HG03378 (cell line): Measurements from ENCODE around the gene NQO1.
"Not testable (repeated sequence)": the region's sequence is repeated elsewhere in the genome, so short reads cannot be mapped to it uniquely, and the experiment has no call there.

ENCODE experiments used
- ATAC-seq: cut with Tn5 transposase; IDR thresholded peaks from one replicate; pipeline ENCODE4 v1.9.1; 2021; ENCODE audit warnings: mild to moderate bottlenecking, moderate library complexity; ENCODE audit not compliant: unreplicated experiment

The NQO1 gene

DNA sequence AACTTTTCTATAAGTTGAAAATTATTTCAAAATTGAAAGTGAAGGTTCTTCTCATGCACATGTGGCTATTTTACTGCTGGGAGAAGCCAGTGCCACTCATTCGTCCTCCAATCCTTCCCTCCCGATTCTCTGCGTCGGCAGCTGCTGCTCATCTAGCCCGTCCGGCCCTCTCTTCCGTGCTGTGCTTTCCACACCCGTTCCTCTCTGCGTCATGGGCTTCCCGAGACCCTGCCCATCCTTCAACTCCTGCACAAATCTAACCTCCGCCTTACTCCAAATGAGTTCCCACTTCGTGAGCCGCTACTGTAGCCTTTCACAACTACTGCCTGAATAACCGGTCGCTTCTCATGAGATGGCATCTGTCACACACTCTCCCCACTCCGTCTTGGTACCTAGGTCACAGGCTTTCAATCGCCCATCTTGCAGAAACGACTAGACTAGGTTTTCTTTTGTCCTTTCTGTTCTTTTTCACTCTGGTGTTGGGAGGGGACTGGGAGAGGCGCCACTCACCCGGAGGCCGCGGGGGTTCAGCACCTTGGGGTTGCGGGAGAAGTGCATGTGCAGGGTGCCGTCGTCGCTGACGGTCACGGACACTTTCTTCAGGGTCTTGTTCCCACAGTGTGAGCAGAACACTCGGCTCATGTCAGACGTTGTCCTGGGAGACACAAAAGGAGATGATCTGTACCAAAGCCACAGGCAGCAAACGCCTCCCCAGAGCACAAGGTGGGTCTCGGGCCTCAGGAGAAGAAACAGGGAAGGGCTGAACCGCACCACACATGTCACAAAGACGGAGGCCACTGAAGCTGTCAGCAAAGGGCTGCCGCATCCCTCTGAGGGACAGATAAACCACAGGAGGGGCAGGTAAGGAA is 18.2 kb upstream of the NQO1 start:
- no peak for ATAC-seq

DNA sequence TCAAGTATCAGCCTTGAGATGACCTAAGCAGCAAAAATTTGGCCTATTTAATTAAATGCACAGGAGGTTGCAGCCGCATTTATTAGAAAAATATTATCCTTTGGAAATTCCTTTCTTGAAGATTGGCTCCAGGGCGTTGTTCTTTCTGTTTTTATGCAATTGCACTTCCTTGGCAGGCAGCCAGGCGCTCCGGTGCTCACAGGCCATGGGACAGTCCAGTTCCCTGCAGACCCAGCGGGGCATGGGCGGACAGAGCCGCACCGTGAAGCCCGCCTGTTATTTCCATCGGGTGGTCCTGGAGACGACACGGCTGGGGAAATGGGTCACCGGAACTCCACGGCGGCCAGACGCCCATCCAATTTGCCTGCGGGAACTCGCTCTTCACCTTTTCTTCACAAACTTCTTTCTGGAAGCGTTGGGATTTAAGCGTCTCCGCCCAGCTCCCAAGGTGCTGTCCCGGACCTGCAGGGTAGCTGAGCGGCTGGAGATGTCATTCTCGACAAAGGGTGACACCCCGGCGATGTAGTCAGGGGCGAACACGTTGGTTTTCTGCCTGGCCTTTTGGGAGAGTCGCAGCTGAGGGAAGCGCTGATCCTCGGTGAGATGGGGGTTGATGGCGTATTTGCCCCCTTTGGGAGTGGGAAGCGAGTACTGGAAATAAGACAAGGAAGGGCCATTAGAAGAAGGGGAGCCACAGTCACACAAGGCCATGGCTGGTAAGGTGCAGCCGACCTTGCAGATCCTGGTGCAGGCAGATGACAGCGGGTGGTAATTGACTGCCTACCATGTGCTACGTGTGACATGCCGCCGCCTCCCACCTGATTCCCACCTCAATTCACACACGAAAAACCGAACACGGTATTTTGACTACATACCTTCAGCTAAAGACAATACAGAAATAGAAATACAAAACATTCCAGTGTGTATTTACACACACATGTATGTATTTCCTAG is 15.9 kb upstream of the NQO1 start:
- ATAC-seq, result no peak

GRCh38 chr16:69741519-69741918 is 15.2 kb upstream of the NQO1 start:
- no peak for ATAC-seq

DNA sequence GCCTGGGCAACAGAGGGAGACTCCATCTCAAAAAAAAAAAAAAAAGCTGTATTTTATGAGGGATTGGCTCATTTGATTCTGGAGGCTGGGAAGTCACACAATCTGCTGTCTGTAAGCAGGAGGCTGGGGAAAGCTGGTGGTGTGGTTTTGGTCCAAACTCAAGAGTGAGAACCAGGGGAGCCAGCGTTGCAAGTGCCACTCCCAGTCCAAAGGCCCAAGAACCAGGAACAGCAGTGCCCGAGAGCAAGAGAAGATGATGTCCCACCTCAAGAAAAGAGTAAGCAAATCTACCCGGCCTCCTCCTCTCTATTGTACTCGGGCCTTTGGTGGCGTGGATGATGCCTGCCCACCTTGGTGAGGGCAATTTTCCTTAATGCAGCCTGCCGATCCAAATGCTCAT is 5.7 kb upstream of the NQO1 start:
- no peak for ATAC-seq

DNA sequence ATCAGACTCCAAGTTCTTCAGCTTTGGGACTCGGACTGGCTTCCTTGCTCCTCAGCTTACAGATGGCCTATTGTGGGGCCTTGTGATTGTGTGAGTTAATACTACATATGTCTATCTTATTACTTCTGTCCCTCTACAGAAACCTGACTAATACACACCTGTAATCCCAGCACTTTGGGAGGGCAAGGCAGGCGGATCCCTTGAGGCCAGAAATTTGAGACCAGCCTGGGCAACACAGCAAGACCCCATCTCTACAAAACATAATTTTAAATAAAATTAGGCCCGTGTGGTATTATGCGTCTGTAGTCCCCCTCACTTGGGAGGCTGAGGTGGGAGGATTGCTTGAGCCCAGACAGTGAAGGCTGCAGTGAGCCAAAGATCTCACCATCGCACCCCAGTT is 4.9 kb upstream of the NQO1 start:
- not testable (repeated sequence) for ATAC-seq

DNA sequence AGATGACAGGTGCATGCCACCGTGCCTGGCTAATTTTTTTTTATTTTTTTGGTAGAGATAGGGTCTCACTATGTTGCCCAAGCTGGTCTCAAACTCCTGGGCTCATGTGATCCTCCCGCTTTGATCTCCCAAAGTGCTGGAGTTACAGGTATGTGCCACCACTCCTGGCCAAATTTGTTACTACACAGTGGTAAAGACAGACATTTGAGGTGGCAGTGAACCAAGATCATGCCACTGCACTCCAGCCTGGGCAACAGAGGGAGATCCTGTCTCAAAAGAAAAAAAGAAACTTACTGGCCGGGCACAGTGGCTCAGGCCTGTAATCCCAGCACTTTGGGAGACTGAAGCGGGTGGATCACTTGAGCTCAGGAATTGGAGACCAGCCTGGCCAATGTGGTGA is 2.7 kb upstream of the NQO1 start:
- not testable (repeated sequence) for ATAC-seq

DNA sequence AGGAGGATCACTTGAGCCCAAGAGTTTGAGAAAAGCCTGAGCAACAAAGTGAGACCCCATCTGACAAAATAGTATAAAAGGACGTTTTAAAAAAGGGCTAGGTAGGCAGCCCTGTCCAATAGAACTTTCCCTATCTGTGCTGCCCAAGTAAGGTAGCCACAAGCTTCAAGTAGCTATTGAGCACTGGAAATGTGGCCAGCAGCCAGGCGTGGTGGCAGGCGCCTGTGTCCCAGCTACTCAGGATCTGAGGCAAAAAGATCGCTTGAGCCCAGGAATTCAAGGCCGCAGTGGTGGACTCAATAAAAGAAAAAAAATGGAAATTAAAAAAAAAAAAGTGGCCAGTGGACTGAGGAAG is 1.5 kb upstream of the NQO1 start:
- no peak for ATAC-seq

DNA sequence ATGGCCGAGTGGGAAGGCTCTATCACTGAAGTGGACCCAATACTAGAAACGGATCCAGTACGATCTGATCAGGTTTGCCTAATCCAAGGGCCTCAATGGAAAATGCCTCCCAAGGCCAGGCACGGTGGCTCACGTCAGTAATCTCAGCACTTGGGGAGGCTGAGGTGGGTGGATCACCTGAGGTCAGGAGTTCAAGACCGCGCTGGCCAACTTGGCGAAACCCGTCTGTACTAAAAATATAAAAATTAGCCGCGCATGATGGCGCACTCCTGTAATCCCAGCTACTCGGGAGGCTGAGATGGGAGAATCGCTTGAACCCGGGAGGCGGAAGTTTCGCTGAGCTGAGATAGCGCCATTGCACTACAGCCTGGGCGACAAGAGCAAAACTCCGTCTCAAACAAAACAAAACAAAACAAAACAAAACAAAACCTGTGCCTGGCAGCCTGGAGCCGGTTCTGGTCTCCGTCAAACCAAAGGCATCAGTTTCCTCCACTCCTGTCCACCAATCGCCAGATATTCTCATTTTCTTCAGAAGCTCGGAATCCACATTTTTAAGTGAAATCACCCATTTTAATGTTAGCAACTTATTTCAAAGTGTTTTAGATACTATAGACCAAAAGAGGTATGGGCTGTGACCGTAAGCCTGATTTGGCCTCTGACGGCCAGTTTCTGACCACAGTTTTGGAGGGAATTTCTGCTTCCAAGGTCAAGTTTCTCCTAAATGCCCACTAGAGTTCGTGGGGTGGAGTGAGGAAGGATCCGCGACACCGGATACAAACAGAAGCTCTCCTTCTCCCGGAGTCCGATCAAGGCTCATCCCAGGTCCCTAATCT is 664 bp downstream of the NQO1 start:
- no peak for ATAC-seq

DNA sequence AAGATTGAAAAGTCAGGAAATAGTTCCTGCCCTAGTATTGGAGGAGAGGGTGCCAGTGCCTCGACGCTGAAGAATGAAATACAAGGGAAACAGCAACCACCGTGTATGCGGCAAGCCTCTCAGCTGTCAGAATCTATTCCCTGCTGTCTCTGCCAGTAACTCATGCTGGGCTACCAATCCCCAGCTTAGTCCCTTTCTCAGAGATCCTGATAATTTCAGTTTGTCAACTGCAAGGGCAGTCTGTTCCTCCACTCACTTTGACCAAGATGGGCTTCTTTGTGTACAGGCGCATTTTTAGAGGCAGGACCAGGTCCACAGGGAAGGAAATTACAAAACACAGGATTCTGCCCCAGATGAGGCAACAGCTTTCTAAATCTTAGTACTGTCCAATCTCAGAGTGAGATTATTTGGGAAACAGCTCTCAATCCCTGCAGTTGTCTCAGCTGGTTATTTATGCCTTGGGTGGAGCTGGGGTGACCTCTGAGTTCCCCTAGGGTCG is 1.3 kb downstream of the NQO1 start:
- ATAC-seq, result no peak

DNA sequence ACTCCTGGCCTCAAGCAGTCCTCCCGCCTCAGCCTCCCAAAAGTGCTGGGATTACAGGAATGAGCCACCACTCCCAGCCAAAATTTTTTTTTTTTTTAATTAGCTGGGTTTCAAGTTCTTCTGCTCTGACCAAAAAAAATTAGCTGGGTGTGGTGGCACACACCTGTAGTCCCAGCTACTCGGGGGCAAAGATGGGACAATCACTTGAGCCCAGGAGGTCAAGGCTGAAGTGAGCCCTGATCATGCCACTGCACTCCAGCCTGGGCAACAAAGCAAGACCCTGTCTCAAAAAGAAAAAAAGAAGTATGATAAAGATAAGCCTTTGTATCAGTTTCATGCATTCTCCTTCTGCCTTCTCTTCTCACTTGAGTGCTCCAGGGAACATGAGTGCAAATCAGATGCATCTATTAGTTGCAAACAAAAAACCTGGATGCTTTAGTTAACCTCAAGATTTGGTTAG is 1.9 kb downstream of the NQO1 start:
- no peak for ATAC-seq

- no peak for ATAC-seq
These were observed 4.9 kb downstream of the NQO1 start for GRCh38 chr16:69721441-69721957.

DNA sequence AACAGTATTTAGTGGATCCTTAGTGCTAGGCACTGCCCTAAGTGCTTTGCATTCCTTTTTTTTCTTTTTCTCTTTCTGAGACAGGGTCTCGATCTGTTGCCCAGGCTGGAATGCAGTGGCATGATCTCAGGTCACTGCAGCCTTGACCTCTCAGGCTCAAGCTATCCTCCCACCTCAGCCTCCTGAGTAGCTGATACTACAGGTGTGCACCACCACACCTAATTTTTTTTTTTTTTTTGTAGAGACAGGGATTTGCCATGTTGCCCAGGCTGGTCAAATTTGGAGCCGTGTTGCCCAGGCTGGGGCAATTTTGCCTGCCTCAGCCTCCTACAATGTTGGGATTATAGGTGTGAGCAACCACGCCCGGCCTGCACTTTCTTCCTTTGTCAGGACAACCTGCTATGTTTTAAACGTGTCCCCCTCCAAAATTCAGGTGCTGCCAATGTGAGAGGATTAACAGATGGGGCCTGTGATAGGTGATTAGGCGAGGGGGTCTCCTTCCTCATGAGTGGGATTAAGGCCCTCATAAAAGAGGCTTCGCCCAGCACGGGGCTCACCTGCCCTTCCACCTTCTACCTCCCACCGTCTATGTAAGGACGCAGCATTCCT is 5.4 kb downstream of the NQO1 start:
- ATAC-seq, result no peak

- ATAC-seq, result no peak
These were observed 8.1 kb downstream of the NQO1 start for GRCh38 chr16:69718111-69718764.

DNA sequence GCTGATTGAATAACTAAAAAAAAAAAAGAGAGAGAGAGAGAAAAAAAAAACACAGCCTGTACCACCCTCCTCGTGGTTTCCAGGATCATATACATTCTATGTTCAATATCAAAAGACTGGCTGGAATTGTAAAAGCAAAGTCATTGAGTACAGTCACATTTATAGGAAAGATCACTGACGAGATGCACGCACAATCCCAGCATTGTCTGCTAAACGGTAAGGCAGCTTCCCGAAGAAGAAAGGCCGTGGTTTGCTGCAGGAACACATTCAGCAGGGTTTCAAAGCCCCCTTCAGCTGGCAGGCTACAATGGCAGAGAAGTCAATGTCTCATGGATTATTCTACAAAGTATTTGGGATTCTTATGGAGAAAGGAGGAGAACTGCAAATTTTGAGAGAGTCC is 9.3 kb downstream of the NQO1 start:
- ATAC-seq, result no peak

GRCh38 chr16:69712914-69713581 is 13.3 kb downstream of the NQO1 start:
- no peak for ATAC-seq

DNA sequence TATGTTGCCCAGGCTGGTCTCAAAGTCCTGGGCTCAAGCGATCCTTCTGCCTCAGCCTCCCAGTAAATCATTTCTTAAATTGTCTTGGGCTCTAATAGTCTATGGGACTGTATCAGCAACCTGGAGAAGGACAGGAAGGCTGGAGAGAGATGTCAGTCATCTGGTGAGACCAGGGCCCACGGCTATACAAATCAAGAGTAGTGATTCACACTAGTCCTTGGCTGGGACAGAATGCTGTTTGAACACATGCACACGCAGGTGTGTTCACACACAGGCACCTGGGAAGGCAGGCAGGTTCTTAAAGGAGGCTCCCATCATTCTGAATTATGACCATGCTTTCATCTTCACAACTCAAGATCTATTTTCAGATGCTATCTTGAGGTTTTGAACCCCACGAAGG is 14.1 kb downstream of the NQO1 start:
- ATAC-seq, result no peak

- ATAC-seq, result no peak
These were observed 15.1 kb downstream of the NQO1 start for GRCh38 chr16:69711115-69711740.

- no peak for ATAC-seq
These were observed 16.8 kb downstream of the NQO1 start for GRCh38 chr16:69709456-69710084.
